Kidney (tissue), 14 donors: ENCODE measurements around the gene SPEN. TPM values are rescaled to one million over a fixed set of nuclear protein-coding genes. Genes with fewer than 3 reads are reported as not detected.
"Not testable (repeated sequence)": the region's sequence is repeated elsewhere in the genome, so short reads cannot be mapped to it uniquely, and the experiment has no call there.

ENCODE experiments used
- DNase-seq, 5 donors: peaks; one replicate each; pipeline ENCODE4 v3.0.0-alpha.2; 2013 to 2020
- FAIRE-seq: peaks from 2 replicates; lab custom pipeline; 2012; peaks lifted over from hg19 to GRCh38; lab: Jason Lieb, UNC
- H3K27ac ChIP-seq, 2 donors: one replicate each; pipeline ENCODE4 v1.7.0; 2013; ENCODE audit warnings: low read depth in 2 of 2, low read length in 2 of 2, inconsistent platforms in 1 of 2
- H3K27me3 ChIP-seq: one replicate; pipeline ENCODE4 v1.7.1; 2013; ENCODE audit warnings: low read length, inconsistent platforms; ENCODE audit not compliant: control insufficient read depth, insufficient read depth
- H3K36me3 ChIP-seq, 3 donors: one replicate each; pipeline versions ENCODE4 v1.7.0 to v1.7.1; 2013; ENCODE audit warnings: low read length in 3 of 3, control low read depth in 1 of 3, inconsistent platforms in 1 of 3; ENCODE audit not compliant: insufficient read depth in 3 of 3, control insufficient read depth in 2 of 3
- H3K4me1 ChIP-seq, 3 donors: one replicate each; pipeline versions ENCODE4 v1.7.0 to v1.7.1; 2013; ENCODE audit warnings: low read length in 3 of 3, inconsistent platforms in 1 of 3, low read depth in 1 of 3; ENCODE audit not compliant: control insufficient read depth in 2 of 3, insufficient read depth in 2 of 3
- H3K4me3 ChIP-seq, 3 donors: one replicate each; pipeline versions ENCODE4 v1.7.0 to v1.8.1; 2013; ENCODE audit warnings: low read length in 3 of 3, control low read depth in 1 of 3, inconsistent platforms in 1 of 3
- H3K9ac ChIP-seq, 3 donors: one replicate each; pipeline versions ENCODE4 v1.7.0 to v1.7.1; 2013; ENCODE audit warnings: low read length in 3 of 3, control low read depth in 1 of 3, inconsistent platforms in 1 of 3
- H3K9me3 ChIP-seq, 3 donors: one replicate each; pipeline versions ENCODE4 v1.7.0 to v1.7.1; 2013; ENCODE audit warnings: low read length in 3 of 3, control low read depth in 1 of 3, inconsistent platforms in 1 of 3; ENCODE audit not compliant: control insufficient read depth in 2 of 3, insufficient read depth in 1 of 3
- intact Hi-C: fragments of 100-400 bp; cut with DNase I; formaldehyde crosslinking; loops from one replicate; pipeline ENCODE4 v1.11.1; 2022
- polyA plus RNA-seq: library from polyadenylated mRNA; stranded (reverse); fragments of 350-450 nt; fragmentation: Illumina TruSeq; extraction: RNeasy Lipid Tissue Mini Kit (QIAGEN cat#74804); gene quantifications from one replicate; pipeline ENCODE4 v1.2.3, GENCODE V29; 2014; ENCODE audit warnings: low read depth, low replicate concordance; ENCODE audit not compliant: insufficient read depth
- total RNA-seq: library from RNA; stranded (reverse); fragmentation: NEBNext Ultra II Directional; extraction: Animal tissue kit (Norgen Biotek cat#: 25700); gene quantifications from one replicate; pipeline ENCODE4 v1.2.1, GENCODE V29; 2021
- TF ChIP-seq, protein P1 (sequence below): IDR thresholded peaks from 3 replicates; pipeline ENCODE4 v1.5.1; 2012; ENCODE audit warnings: mild to moderate bottlenecking, moderate library complexity, borderline replicate concordance; ENCODE audit not compliant: insufficient read depth; ENCODE audit errors: extremely low read depth
- donor health status: control.
- donor health status: control.
- donor health status: control.
- donor health status: control.
- donor health status: control.
- donor health status: DM: yes; HTN: yes; CAD: no.
- donor health status: Normal renal cell carcinoma (clear cell type).

The SPEN gene
- total and polyA plus RNA-seq, 2 donors from 2014 or later: 9.4 to 70.7 TPM

DNA sequence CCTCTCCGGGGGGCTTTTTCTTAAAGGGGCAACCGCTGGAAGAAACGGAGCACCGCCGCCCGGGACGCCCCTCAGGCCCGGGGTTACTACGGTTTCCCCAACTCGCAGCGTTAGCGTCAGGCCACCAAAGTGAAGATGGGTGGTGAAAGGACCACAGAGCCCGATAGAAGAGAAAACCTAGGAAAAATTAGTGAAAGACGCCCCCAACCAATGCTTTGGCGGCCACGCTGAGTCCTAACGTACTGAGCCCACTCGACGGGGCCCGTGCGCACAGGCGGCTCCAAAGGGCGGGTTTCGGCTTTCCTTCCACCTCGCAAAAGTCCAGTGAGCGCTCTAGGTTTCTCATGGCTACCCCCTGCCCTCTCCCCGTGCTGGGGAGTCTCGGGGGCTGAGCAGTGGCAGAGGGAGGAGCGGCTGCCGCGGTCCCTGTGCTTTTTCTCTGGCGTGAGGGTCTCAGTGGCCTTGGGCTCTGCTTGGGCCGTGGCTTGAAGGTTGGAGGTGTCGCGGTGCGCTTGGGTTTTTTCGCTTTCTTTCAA is 12.2 kb upstream of the SPEN start:
- DNase-seq: no peak
- peak overlapping the region; percentile 65 to 99 (median 68) for H3K4me3 ChIP-seq
- no peaks in the 10 kb centered on the region for H3K36me3 ChIP-seq
- TF ChIP-seq, protein P1, sequence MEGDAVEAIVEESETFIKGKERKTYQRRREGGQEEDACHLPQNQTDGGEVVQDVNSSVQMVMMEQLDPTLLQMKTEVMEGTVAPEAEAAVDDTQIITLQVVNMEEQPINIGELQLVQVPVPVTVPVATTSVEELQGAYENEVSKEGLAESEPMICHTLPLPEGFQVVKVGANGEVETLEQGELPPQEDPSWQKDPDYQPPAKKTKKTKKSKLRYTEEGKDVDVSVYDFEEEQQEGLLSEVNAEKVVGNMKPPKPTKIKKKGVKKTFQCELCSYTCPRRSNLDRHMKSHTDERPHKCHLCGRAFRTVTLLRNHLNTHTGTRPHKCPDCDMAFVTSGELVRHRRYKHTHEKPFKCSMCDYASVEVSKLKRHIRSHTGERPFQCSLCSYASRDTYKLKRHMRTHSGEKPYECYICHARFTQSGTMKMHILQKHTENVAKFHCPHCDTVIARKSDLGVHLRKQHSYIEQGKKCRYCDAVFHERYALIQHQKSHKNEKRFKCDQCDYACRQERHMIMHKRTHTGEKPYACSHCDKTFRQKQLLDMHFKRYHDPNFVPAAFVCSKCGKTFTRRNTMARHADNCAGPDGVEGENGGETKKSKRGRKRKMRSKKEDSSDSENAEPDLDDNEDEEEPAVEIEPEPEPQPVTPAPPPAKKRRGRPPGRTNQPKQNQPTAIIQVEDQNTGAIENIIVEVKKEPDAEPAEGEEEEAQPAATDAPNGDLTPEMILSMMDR: no peak
- FAIRE-seq: no peak
- peak overlapping the region; percentile 47 to 99 (median 97) for H3K9ac ChIP-seq
- peak overlapping the region; percentile 100 for H3K27ac ChIP-seq
- no peaks in the 10 kb centered on the region for H3K9me3 ChIP-seq
- peaks cover 0 to 3% (median 2%) of the 10 kb centered on the region in 3 donors for H3K4me1 ChIP-seq
- intact Hi-C loops: no loop called here
- H3K27me3 ChIP-seq: no peaks in the 10 kb centered on the region

DNA sequence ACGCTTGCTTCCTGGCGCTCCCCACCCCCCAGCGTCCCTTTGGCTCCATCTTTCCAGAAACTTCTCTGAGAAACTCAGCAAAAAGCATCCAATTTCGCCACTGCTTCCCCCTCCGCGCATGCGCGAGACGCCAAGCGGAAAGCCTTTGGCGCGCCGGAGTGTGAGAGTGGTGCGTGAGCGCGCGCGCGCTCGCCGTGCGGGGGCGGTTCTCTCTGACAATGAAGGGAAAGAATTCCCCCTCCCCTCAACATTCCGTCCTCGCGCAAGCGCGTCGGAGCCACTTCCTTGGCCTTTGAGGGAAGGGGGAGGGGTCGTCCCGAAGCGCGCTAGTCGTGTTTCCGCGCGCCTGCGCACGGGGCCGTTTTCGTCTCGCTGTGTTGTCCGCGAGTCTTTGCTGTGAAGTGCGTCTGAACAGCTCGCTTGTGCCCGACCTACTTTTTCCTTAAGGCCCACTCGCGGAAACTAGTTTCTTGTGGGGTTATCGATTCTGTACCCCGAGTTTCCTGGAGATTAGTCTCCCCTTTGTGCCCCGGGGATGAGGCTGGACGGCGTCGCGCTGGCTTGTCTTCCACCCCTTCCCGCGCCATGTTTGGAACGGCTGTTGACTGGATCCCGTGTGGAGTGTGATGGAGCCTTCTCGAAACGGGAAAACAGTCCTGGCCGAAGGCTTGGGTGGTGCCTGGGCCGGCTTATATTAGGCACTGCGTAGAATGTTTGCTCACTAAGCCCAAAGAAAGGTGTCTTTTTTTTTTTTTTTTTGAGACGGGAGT is 11.6 kb upstream of the SPEN start:
- DNase-seq (peak; percentile 100), FAIRE-seq (no peak)
- H3K4me3 ChIP-seq: peak overlapping the region; percentile 75 to 99 (median 90)
- H3K27me3 ChIP-seq: no peaks in the 10 kb centered on the region
- intact Hi-C loops: no loop called here
- H3K36me3 ChIP-seq: no peaks in the 10 kb centered on the region
- peak overlapping the region; percentile 100 for H3K27ac ChIP-seq
- peak overlapping the region; percentile 85 to 99 (median 97) for H3K9ac ChIP-seq
- TF ChIP-seq, protein P1: no peak
- H3K4me1 ChIP-seq: peaks cover 0 to 2% (median 0%) of the 10 kb centered on the region in 3 donors
- H3K9me3 ChIP-seq: no peaks in the 10 kb centered on the region

DNA sequence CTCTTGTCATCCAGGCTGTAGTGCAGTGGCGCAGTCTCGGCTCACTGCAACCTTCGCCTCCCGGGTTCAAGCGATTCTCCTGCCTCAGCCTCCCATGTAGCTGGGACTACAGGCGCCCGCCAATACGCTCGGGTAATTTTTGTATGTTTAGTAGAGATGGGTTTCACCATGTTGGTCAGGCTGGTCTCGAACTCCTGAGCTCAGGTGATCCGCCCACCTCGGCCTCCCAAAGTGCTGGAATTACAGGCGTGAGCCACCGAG is 11.1 kb upstream of the SPEN start:
- H3K9me3 ChIP-seq, intact Hi-C loops, H3K9ac ChIP-seq, H3K27me3 ChIP-seq, FAIRE-seq, H3K36me3 ChIP-seq, H3K4me1 ChIP-seq, DNase-seq: not testable (repeated sequence)
- Histone ChIP-seq H3K4me3 (peak overlapping the region; percentile 75 to 99 (median 90)), H3K27ac (peak overlapping the region; percentile 100)
